ENCODE measurements around the gene TMEM19. TPM values are rescaled to one million over a fixed set of nuclear protein-coding genes. Genes with fewer than 3 reads are reported as not detected.

The TMEM19 gene
- total and polyA plus RNA-seq, 2 of the 8 experiments (the other 6 are each of a cell fraction or from before 2014, with no cell fraction given), result 12.6 to 19.1 TPM

GRCh38 chr12:71703206-71703605, 17.3 kb downstream of the TMEM19 start:
- H3K14ac ChIP-seq (ENCODE audit: insufficient read length), result no peak overlapping the region
- H3K36me3 ChIP-seq (ENCODE audit: control insufficient read depth in 2 of 4, insufficient read depth in 4 of 4, low read length in 3 of 4), result peaks cover 0 to 11% (median 0%) of the 10 kb centered on the region in 4 experiments; a peak in 3 of 8 replicates
- no peak overlapping the region for H4K8ac ChIP-seq (ENCODE audit: extremely low read depth, insufficient read depth, low read length)
- H2AK5ac ChIP-seq (ENCODE audit: low read depth, low read length), result no peak overlapping the region
- H2BK20ac ChIP-seq (ENCODE audit: low read length), result no peak overlapping the region
- no peak overlapping the region for H3K4me2 ChIP-seq (ENCODE audit: insufficient read depth in 1 of 2, low read depth in 2 of 2, low read length in 2 of 2)
- 90% methylated on average over 2 of the region's 2 CpGs; no CpG with 5 or more reads in 1 of the 2 experiments for WGBS, 2 experiments (ENCODE audit: extremely low coverage in 1 of 2, insufficient coverage in 1 of 2, insufficient read length in 1 of 2, insufficient replicate concordance in 2 of 2, low coverage in 1 of 2, low lambda C conversion rate in 2 of 2, missing lambda C conversion rate in 1 of 2)
- H3K9me3 ChIP-seq (ENCODE audit: insufficient read depth in 2 of 2, low read depth in 1 of 2, low read length in 1 of 2), result no peaks in the 10 kb centered on the region
- H3K4me1 ChIP-seq (replicated peaks in 1 of 4; ENCODE audit: control insufficient read depth in 3 of 4, insufficient read depth in 4 of 4, low read length in 3 of 4), result no peaks in the 10 kb centered on the region
- H2AFZ ChIP-seq (ENCODE audit: low read length), result no peak overlapping the region
- CTCF ChIA-PET (ENCODE audit: partially characterized antibody), result no interaction called here
- no peak for FAIRE-seq
- H4K91ac ChIP-seq (replicated peaks; ENCODE audit: insufficient read length, low read length), result no peak overlapping the region
- H2BK5ac ChIP-seq (ENCODE audit: low read depth, low read length), result no peak overlapping the region
- no peaks in the 10 kb centered on the region for H3K27me3 ChIP-seq (replicated peaks in 1 of 4; ENCODE audit: control insufficient read depth in 3 of 4, extremely low read depth in 1 of 4, insufficient read depth in 3 of 4, low read length in 3 of 4)
- no peak overlapping the region for H3K4ac ChIP-seq (replicated peaks; ENCODE audit: insufficient read length, low read depth, low read length)
- no peak overlapping the region for H2BK15ac ChIP-seq (ENCODE audit: low read length)
- no peak overlapping the region for H2BK120ac ChIP-seq (replicated peaks; ENCODE audit: low read depth, low read length)
- H2BK12ac ChIP-seq (ENCODE audit: low read depth, low read length), result no peak overlapping the region
- POLR2A ChIA-PET (ENCODE audit: partially characterized antibody), result interaction anchor here (0.8 to 1.2 kb wide), 2 partner anchors 18 to 39 kb away, joined by 3 to 4 read pairs; partner anchors contain the start of genes THAP2, TMEM19 and ZFC3H1
- no peaks in the 10 kb centered on the region for H4K20me1 ChIP-seq (replicated peaks in 1 of 2; ENCODE audit: control insufficient read depth in 1 of 2, insufficient read depth in 2 of 2, low read length in 2 of 2)
- no peak overlapping the region for H3K18ac ChIP-seq (ENCODE audit: extremely low read depth, low read length)
- H3K4me3 ChIP-seq (ENCODE audit: extremely low read depth in 1 of 4, insufficient read depth in 2 of 4, low read depth in 3 of 4, low read length in 4 of 4), result no peak overlapping the region
- H3K23ac ChIP-seq (ENCODE audit: insufficient read length), result no peak overlapping the region
- no peak overlapping the region for H3K56ac ChIP-seq (replicated peaks; ENCODE audit: insufficient read length, low read depth, low read length)
- H3K79me1 ChIP-seq (ENCODE audit: low read depth, low read length), result no peaks in the 10 kb centered on the region
- no peak overlapping the region for H3K27ac ChIP-seq (ENCODE audit: low read depth, low read length)
- H3K9ac ChIP-seq (replicated peaks in 1 of 4; ENCODE audit: extremely low read depth in 1 of 4, low read depth in 3 of 4, low read length in 3 of 4), result no peak overlapping the region
- no peak for DNase-seq (ENCODE audit: low read depth in 1 of 2, low spot score in 2 of 2)
- no peaks in the 10 kb centered on the region for H3K23me2 ChIP-seq (ENCODE audit: low read depth, low read length)
- no peaks in the 10 kb centered on the region for H3K79me2 ChIP-seq (ENCODE audit: control insufficient read depth in 1 of 2, insufficient read depth in 2 of 2, low read length in 2 of 2)
- no peak overlapping the region for H4K5ac ChIP-seq (ENCODE audit: insufficient read length, low read depth, low read length)
- TF ChIP-seq SP4 (IDR thresholded peaks at IDR 0.05; ENCODE audit: low read length) (no peak), SRF (IDR thresholded peaks at IDR 0.05; ENCODE audit: low read depth, low read length) (no peak), POLR2AphosphoS5 (IDR thresholded peaks at IDR 0.05; ENCODE audit: low read depth, low read length) (no peak), JUN (IDR thresholded peaks at IDR 0.05; ENCODE audit: low read depth, low read length) (no peak), KDM1A (IDR thresholded peaks at IDR 0.05; ENCODE audit: borderline replicate concordance, low read length) (no peak), CTCF (IDR thresholded peaks at IDR 0.05; ENCODE audit: control extremely low read depth in 1 of 3, insufficient read depth in 1 of 3, low read depth in 1 of 3, low read length in 3 of 3) (no peak), CREB1 (IDR thresholded peaks at IDR 0.05) (no peak), YY1 (IDR thresholded peaks at IDR 0.05; ENCODE audit: low read depth, low read length) (no peak), EGR1 (IDR thresholded peaks at IDR 0.05; ENCODE audit: borderline replicate concordance, low read depth, low read length) (no peak), RNF2 (IDR thresholded peaks at IDR 0.05; ENCODE audit: borderline replicate concordance, low read depth, low read length, missing control alignments, poor library complexity, severe bottlenecking) (no peak), SP1 (IDR thresholded peaks at IDR 0.05; ENCODE audit: low read depth, low read length) (no peak), MAX (IDR thresholded peaks at IDR 0.05) (no peak)

All from H1 (cell line).